Measurements from ENCODE around the gene ZFPM1. TPM values are rescaled to one million over a fixed set of nuclear protein-coding genes. Genes with fewer than 3 reads are reported as not detected.

The ZFPM1 gene
- total and polyA plus RNA-seq, 4 donors: 0.19 to 12.8 (median 5.3) TPM

DNA sequence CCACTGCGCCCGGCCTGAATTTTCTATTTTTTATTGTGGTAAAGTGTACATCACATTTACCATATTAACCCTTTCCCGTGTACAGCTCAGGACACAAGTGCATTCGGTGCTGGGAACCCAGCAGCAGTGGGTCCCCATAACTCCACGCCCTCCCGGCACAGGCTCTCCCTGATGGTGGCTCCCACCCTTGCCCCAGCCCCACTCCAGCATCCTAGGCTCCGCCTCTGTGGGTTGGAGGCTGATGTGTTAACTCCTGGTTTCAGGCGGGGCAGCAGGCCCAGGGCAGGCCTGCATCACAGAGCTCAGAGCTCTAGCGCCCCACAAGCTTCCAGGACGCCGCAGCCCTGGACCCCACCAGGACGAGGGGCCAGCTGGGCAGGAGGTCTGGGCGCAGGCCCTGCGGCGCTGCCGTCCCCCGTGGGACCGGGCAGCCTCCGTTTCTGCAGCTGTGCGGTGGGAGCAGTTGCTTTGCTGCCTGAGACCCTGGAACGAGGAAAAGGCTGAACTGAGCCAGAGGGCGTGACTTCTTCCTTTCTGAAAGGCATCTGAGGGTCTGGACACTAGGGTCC is 19.6 kb downstream of the ZFPM1 start:
- H3K4me3 ChIP-seq (ENCODE audit: low read depth in 1 of 3, low read length in 3 of 3): no peak overlapping the region
- peaks cover 34 to 68% (median 53%) of the 10 kb centered on the region in 4 donors for H3K4me1 ChIP-seq (ENCODE audit: control insufficient read depth in 4 of 4, insufficient read depth in 4 of 4, low read length in 3 of 4)
- TF ChIP-seq JUND (IDR thresholded peaks at IDR 0.05): no peak
- TF ChIP-seq RAD21 (IDR thresholded peaks at IDR 0.05): no peak
- TF ChIP-seq, protein P1, sequence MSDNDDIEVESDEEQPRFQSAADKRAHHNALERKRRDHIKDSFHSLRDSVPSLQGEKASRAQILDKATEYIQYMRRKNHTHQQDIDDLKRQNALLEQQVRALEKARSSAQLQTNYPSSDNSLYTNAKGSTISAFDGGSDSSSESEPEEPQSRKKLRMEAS (IDR thresholded peaks at IDR 0.05): no peak
- no peak for TF ChIP-seq HNF4A (conservative IDR thresholded peaks at IDR 0.05)
- TF ChIP-seq NR2F2 (IDR thresholded peaks at IDR 0.05): no peak
- TF ChIP-seq RXRA (IDR thresholded peaks at IDR 0.05): no peak
- TF ChIP-seq, protein P2, sequence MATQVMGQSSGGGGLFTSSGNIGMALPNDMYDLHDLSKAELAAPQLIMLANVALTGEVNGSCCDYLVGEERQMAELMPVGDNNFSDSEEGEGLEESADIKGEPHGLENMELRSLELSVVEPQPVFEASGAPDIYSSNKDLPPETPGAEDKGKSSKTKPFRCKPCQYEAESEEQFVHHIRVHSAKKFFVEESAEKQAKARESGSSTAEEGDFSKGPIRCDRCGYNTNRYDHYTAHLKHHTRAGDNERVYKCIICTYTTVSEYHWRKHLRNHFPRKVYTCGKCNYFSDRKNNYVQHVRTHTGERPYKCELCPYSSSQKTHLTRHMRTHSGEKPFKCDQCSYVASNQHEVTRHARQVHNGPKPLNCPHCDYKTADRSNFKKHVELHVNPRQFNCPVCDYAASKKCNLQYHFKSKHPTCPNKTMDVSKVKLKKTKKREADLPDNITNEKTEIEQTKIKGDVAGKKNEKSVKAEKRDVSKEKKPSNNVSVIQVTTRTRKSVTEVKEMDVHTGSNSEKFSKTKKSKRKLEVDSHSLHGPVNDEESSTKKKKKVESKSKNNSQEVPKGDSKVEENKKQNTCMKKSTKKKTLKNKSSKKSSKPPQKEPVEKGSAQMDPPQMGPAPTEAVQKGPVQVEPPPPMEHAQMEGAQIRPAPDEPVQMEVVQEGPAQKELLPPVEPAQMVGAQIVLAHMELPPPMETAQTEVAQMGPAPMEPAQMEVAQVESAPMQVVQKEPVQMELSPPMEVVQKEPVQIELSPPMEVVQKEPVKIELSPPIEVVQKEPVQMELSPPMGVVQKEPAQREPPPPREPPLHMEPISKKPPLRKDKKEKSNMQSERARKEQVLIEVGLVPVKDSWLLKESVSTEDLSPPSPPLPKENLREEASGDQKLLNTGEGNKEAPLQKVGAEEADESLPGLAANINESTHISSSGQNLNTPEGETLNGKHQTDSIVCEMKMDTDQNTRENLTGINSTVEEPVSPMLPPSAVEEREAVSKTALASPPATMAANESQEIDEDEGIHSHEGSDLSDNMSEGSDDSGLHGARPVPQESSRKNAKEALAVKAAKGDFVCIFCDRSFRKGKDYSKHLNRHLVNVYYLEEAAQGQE (IDR thresholded peaks at IDR 0.05): no peak
- TF ChIP-seq YY1 (IDR thresholded peaks at IDR 0.05): no peak
- TF ChIP-seq, protein P3, sequence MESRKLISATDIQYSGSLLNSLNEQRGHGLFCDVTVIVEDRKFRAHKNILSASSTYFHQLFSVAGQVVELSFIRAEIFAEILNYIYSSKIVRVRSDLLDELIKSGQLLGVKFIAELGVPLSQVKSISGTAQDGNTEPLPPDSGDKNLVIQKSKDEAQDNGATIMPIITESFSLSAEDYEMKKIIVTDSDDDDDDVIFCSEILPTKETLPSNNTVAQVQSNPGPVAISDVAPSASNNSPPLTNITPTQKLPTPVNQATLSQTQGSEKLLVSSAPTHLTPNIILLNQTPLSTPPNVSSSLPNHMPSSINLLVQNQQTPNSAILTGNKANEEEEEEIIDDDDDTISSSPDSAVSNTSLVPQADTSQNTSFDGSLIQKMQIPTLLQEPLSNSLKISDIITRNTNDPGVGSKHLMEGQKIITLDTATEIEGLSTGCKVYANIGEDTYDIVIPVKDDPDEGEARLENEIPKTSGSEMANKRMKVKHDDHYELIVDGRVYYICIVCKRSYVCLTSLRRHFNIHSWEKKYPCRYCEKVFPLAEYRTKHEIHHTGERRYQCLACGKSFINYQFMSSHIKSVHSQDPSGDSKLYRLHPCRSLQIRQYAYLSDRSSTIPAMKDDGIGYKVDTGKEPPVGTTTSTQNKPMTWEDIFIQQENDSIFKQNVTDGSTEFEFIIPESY (IDR thresholded peaks at IDR 0.05): no peak
- no peak for TF ChIP-seq FOXA2 (IDR thresholded peaks at IDR 0.05)
- TF ChIP-seq FOXA1 (IDR thresholded peaks at IDR 0.05): no peak
- no peak for TF ChIP-seq EGR1 (IDR thresholded peaks at IDR 0.05; ENCODE audit: low read depth in 2 of 2)
- TF ChIP-seq SP1 (IDR thresholded peaks at IDR 0.05): no peak
- no peak for TF ChIP-seq HNF4G (IDR thresholded peaks at IDR 0.05)
- TF ChIP-seq, protein P4, sequence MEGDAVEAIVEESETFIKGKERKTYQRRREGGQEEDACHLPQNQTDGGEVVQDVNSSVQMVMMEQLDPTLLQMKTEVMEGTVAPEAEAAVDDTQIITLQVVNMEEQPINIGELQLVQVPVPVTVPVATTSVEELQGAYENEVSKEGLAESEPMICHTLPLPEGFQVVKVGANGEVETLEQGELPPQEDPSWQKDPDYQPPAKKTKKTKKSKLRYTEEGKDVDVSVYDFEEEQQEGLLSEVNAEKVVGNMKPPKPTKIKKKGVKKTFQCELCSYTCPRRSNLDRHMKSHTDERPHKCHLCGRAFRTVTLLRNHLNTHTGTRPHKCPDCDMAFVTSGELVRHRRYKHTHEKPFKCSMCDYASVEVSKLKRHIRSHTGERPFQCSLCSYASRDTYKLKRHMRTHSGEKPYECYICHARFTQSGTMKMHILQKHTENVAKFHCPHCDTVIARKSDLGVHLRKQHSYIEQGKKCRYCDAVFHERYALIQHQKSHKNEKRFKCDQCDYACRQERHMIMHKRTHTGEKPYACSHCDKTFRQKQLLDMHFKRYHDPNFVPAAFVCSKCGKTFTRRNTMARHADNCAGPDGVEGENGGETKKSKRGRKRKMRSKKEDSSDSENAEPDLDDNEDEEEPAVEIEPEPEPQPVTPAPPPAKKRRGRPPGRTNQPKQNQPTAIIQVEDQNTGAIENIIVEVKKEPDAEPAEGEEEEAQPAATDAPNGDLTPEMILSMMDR (IDR thresholded peaks at IDR 0.05; ENCODE audit: low read depth, low read length, missing input control): no peak
- no peak overlapping the region for H3K27ac ChIP-seq (ENCODE audit: low read depth in 1 of 2, low read length in 2 of 2)
- H3K9me3 ChIP-seq (ENCODE audit: control insufficient read depth in 4 of 4, low read length in 3 of 4): no peaks in the 10 kb centered on the region
- H3K9ac ChIP-seq (ENCODE audit: low read depth in 1 of 2, low read length in 2 of 2): no peak overlapping the region
- H3K27me3 ChIP-seq (ENCODE audit: control insufficient read depth in 4 of 4, insufficient read depth in 4 of 4, low read length in 3 of 4): no peaks in the 10 kb centered on the region
- 93% methylated on average over 22 of the region's 22 CpGs for WGBS
- peaks cover 0 to 2% (median 0%) of the 10 kb centered on the region in 4 donors for H3K36me3 ChIP-seq (ENCODE audit: control insufficient read depth in 4 of 4, insufficient read depth in 3 of 4, low read depth in 1 of 4, low read length in 3 of 4)
- DNase-seq (ENCODE audit: low spot score): no peak

Data from liver (tissue), 9 donors.